ENCODE data around the gene CACFD1.

The CACFD1 gene

DNA sequence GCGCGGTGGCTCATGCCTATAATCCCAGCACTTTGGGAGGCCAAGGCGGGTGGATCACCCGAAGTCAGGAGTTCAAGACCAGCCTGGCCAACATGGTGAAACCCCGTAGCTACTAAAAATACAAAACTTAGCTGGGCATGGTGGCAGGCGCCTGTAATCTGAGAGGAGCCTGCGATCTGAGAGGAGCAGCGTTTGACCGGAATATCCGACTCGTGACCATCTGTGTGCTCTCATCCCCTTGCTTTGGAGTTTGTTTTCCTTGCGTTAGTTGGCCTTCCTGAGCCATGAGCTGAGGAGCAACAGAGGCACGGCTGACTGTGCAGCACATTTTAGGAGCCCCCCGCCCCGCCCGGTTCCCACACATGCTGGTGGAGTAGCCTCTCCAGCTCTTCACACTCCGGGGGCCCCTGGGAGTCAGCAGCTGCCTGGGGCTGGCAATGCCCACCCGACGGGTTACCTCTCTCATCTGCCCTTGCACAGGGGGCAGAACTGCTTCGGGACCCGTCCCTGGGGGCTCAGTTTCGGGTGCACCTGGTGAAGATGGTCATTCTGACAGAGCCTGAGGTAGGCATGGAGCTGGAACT lies 34.6 kb upstream of the CACFD1 start:
- no peak overlapping the region for H4K91ac ChIP-seq (ENCODE audit: low read depth, low read length)
- H3K4me2 ChIP-seq (ENCODE audit: low read length): no peak overlapping the region
- peaks cover 5% of the 10 kb centered on the region for H3K27me3 ChIP-seq (ENCODE audit: insufficient read depth, low read length)
- no peak overlapping the region for H2BK12ac ChIP-seq (ENCODE audit: low read length)
- WGBS (ENCODE audit: extremely low coverage, insufficient coverage, insufficient read length): no CpG with 5 or more reads among the region's 22 CpGs
- H3K36me3 ChIP-seq (ENCODE audit: control insufficient read depth in 1 of 2, insufficient read depth in 2 of 2, low read length in 2 of 2): no peaks in the 10 kb centered on the region
- H3K27ac ChIP-seq (ENCODE audit: low read depth, low read length): no peak overlapping the region
- no peak overlapping the region for H4K12ac ChIP-seq (ENCODE audit: low read depth, low read length)
- H3K9ac ChIP-seq (ENCODE audit: low read length): no peak overlapping the region
- no peak overlapping the region for H4K8ac ChIP-seq (ENCODE audit: low read depth, low read length)
- peaks cover 6% of the 10 kb centered on the region for H3K9me3 ChIP-seq (ENCODE audit: insufficient read depth, low read depth, low read length)
- H2AFZ ChIP-seq (ENCODE audit: insufficient read depth, low read length, poor library complexity): no peak overlapping the region
- no peak overlapping the region for H3K4me3 ChIP-seq (ENCODE audit: low read depth, low read length)
- no peak overlapping the region for H2AK5ac ChIP-seq (ENCODE audit: low read length)
- no peak overlapping the region for H3K23ac ChIP-seq (ENCODE audit: low read length)
- no peak overlapping the region for H2BK5ac ChIP-seq (ENCODE audit: low read depth, low read length, poor library complexity)
- H3K18ac ChIP-seq (ENCODE audit: low read length): no peak overlapping the region
- no peaks in the 10 kb centered on the region for H3K79me1 ChIP-seq (ENCODE audit: low read length)
- peaks cover 4% of the 10 kb centered on the region in 2 experiments for H3K4me1 ChIP-seq (ENCODE audit: control insufficient read depth in 1 of 2, insufficient read depth in 2 of 2, low read length in 2 of 2)
- no peaks in the 10 kb centered on the region for H3K79me2 ChIP-seq (ENCODE audit: control insufficient read depth, insufficient read depth, low read length, poor library complexity)
- H3K4ac ChIP-seq (ENCODE audit: low read depth, low read length): no peak overlapping the region
- no peak overlapping the region for H2BK120ac ChIP-seq (ENCODE audit: insufficient read depth, low read length, poor library complexity)
- no peak for DNase-seq
- no peak overlapping the region for H3K14ac ChIP-seq (ENCODE audit: low read length)

- Histone ChIP-seq H3K36me3 (ENCODE audit: control insufficient read depth in 1 of 2, insufficient read depth in 2 of 2, low read length in 2 of 2) (no peaks in the 10 kb centered on the region), H3K79me1 (ENCODE audit: low read length) (no peaks in the 10 kb centered on the region), H3K4ac (ENCODE audit: low read depth, low read length) (no peak overlapping the region), H2BK12ac (ENCODE audit: low read length) (no peak overlapping the region), H2AK5ac (ENCODE audit: low read length) (no peak overlapping the region), H3K23ac (ENCODE audit: low read length) (no peak overlapping the region), H3K27ac (ENCODE audit: low read depth, low read length) (no peak overlapping the region), H2BK5ac (ENCODE audit: low read depth, low read length, poor library complexity) (no peak overlapping the region), H3K9me3 (ENCODE audit: insufficient read depth, low read depth, low read length) (peaks cover 6% of the 10 kb centered on the region), H4K12ac (ENCODE audit: low read depth, low read length) (no peak overlapping the region), H3K79me2 (ENCODE audit: control insufficient read depth, insufficient read depth, low read length, poor library complexity) (no peaks in the 10 kb centered on the region), H2BK120ac (ENCODE audit: insufficient read depth, low read length, poor library complexity) (no peak overlapping the region), H3K9ac (ENCODE audit: low read length) (no peak overlapping the region), H3K4me3 (ENCODE audit: low read depth, low read length) (no peak overlapping the region), H3K27me3 (ENCODE audit: insufficient read depth, low read length) (peaks cover 5% of the 10 kb centered on the region), H4K8ac (ENCODE audit: low read depth, low read length) (no peak overlapping the region), H3K4me1 (ENCODE audit: control insufficient read depth in 1 of 2, insufficient read depth in 2 of 2, low read length in 2 of 2) (peaks cover 4% of the 10 kb centered on the region in 2 experiments), H3K4me2 (ENCODE audit: low read length) (no peak overlapping the region), H2AFZ (ENCODE audit: insufficient read depth, low read length, poor library complexity) (no peak overlapping the region), H3K18ac (ENCODE audit: low read length) (no peak overlapping the region), H4K91ac (ENCODE audit: low read depth, low read length) (no peak overlapping the region), H3K14ac (ENCODE audit: low read length) (no peak overlapping the region)
- no CpG with 5 or more reads among the region's 11 CpGs for WGBS (ENCODE audit: extremely low coverage, insufficient coverage, insufficient read length)
- DNase-seq: no peak
Observed at GRCh38 chr9:133426011-133426410, 33.8 kb upstream of the CACFD1 start.

GRCh38 chr9:133427658-133428348 lies 32.0 kb upstream of the CACFD1 start:
- H3K23ac ChIP-seq (ENCODE audit: low read length): no peak overlapping the region
- H4K12ac ChIP-seq (ENCODE audit: low read depth, low read length): no peak overlapping the region
- no peak overlapping the region for H3K4me3 ChIP-seq (ENCODE audit: low read depth, low read length)
- no peak overlapping the region for H2BK12ac ChIP-seq (ENCODE audit: low read length)
- no peak overlapping the region for H4K91ac ChIP-seq (ENCODE audit: low read depth, low read length)
- no peaks in the 10 kb centered on the region for H3K36me3 ChIP-seq (ENCODE audit: control insufficient read depth in 1 of 2, insufficient read depth in 2 of 2, low read length in 2 of 2)
- no peaks in the 10 kb centered on the region for H3K79me1 ChIP-seq (ENCODE audit: low read length)
- H3K4me2 ChIP-seq (ENCODE audit: low read length): peak overlapping the region; percentile 61
- H3K14ac ChIP-seq (ENCODE audit: low read length): no peak overlapping the region
- no peak overlapping the region for H2BK5ac ChIP-seq (ENCODE audit: low read depth, low read length, poor library complexity)
- no peak overlapping the region for H3K18ac ChIP-seq (ENCODE audit: low read length)
- H3K9me3 ChIP-seq (ENCODE audit: insufficient read depth, low read depth, low read length): peaks cover 6% of the 10 kb centered on the region
- no peak overlapping the region for H3K9ac ChIP-seq (ENCODE audit: low read length)
- whole genome bisulfite sequencing (ENCODE audit: extremely low coverage, insufficient coverage, insufficient read length): no CpG with 5 or more reads among the region's 10 CpGs
- H3K79me2 ChIP-seq (ENCODE audit: control insufficient read depth, insufficient read depth, low read length, poor library complexity): no peaks in the 10 kb centered on the region
- no peak overlapping the region for H2AFZ ChIP-seq (ENCODE audit: insufficient read depth, low read length, poor library complexity)
- H4K8ac ChIP-seq (ENCODE audit: low read depth, low read length): peak overlapping the region; percentile 34
- H3K27me3 ChIP-seq (ENCODE audit: insufficient read depth, low read length): peaks cover 5% of the 10 kb centered on the region
- H3K4me1 ChIP-seq (ENCODE audit: control insufficient read depth in 1 of 2, insufficient read depth in 2 of 2, low read length in 2 of 2): peaks cover 4% of the 10 kb centered on the region in 2 experiments
- no peak overlapping the region for H2AK5ac ChIP-seq (ENCODE audit: low read length)
- no peak overlapping the region for H3K27ac ChIP-seq (ENCODE audit: low read depth, low read length)
- no peak overlapping the region for H3K4ac ChIP-seq (ENCODE audit: low read depth, low read length)
- no peak overlapping the region for H2BK120ac ChIP-seq (ENCODE audit: insufficient read depth, low read length, poor library complexity)
- DNase-seq: no peak

DNA sequence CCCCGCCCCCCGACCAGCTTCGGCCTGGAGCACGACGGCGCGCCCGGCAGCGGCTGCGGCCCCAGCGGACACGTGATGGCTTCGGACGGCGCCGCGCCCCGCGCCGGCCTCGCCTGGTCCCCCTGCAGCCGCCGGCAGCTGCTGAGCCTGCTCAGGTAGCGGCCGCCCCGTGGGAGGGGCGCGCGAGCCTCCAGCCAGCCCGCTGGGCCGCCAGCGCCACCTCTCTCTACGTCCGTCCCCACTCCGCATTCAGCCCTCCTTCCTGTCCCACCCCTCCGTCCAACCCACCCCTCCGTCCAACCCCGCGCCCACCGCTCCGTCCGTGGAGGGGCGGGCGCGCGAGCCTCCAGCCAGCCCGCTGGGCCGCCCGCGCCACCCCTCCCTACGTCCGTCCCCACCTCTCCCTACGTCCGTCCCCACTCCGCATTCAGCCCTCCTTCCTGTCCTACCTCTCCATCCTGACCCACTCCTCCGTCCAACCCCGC lies 31.1 kb upstream of the CACFD1 start:
- Histone ChIP-seq H3K9me3 (ENCODE audit: insufficient read depth, low read depth, low read length) (peaks cover 6% of the 10 kb centered on the region), H2BK5ac (ENCODE audit: low read depth, low read length, poor library complexity) (no peak overlapping the region), H3K27me3 (ENCODE audit: insufficient read depth, low read length) (peaks cover 5% of the 10 kb centered on the region), H3K79me2 (ENCODE audit: control insufficient read depth, insufficient read depth, low read length, poor library complexity) (no peaks in the 10 kb centered on the region), H2BK12ac (ENCODE audit: low read length) (no peak overlapping the region), H3K79me1 (ENCODE audit: low read length) (no peaks in the 10 kb centered on the region), H3K9ac (ENCODE audit: low read length) (no peak overlapping the region), H3K4me2 (ENCODE audit: low read length) (peak overlapping the region; percentile 65), H4K8ac (ENCODE audit: low read depth, low read length) (no peak overlapping the region), H3K4ac (ENCODE audit: low read depth, low read length) (no peak overlapping the region), H2AK5ac (ENCODE audit: low read length) (no peak overlapping the region), H3K18ac (ENCODE audit: low read length) (no peak overlapping the region), H4K91ac (ENCODE audit: low read depth, low read length) (no peak overlapping the region), H2BK120ac (ENCODE audit: insufficient read depth, low read length, poor library complexity) (no peak overlapping the region), H4K12ac (ENCODE audit: low read depth, low read length) (no peak overlapping the region), H2AFZ (ENCODE audit: insufficient read depth, low read length, poor library complexity) (no peak overlapping the region), H3K36me3 (ENCODE audit: control insufficient read depth in 1 of 2, insufficient read depth in 2 of 2, low read length in 2 of 2) (no peaks in the 10 kb centered on the region), H3K27ac (ENCODE audit: low read depth, low read length) (no peak overlapping the region), H3K4me1 (ENCODE audit: control insufficient read depth in 1 of 2, insufficient read depth in 2 of 2, low read length in 2 of 2) (peaks cover 4% of the 10 kb centered on the region in 2 experiments), H3K4me3 (ENCODE audit: low read depth, low read length) (peak overlapping the region; percentile 10), H3K14ac (ENCODE audit: low read length) (no peak overlapping the region), H3K23ac (ENCODE audit: low read length) (no peak overlapping the region)
- DNase-seq: peak in 1 of 2 donors; percentile 17
- WGBS (ENCODE audit: extremely low coverage, insufficient coverage, insufficient read length): no CpG with 5 or more reads among the region's 57 CpGs
